Neural cell (in vitro differentiated cells): Measurements from ENCODE around the gene LBH. TPM values are rescaled to one million over a fixed set of nuclear protein-coding genes. Genes with fewer than 3 reads are reported as not detected.

Experiments
- H2AFZ ChIP-seq: fragments of 200-600, 300-800 bp; sonication (generic), shearing (Covaris generic); 2 replicates; pipeline ENCODE4 v1.6.0; 2014; ENCODE audit warnings: low read depth, mild to moderate bottlenecking, antibody characterized with exemption, low read length, moderate library complexity
- H3F3A ChIP-seq: fragments of 200-600 bp; shearing (Covaris generic); 2 replicates; pipeline ENCODE4 v1.6.1; 2016; ENCODE audit warnings: mild to moderate bottlenecking, moderate library complexity, mixed read lengths, antibody characterized with exemption, low read length; ENCODE audit not compliant: insufficient read depth, poor library complexity, severe bottlenecking
- H3K27ac ChIP-seq: fragments of 200-600, 300-800 bp; sonication (generic), shearing (Covaris generic); 2 replicates; pipeline ENCODE4 v1.5.1; 2014; ENCODE audit warnings: mild to moderate bottlenecking, low read length, moderate library complexity
- H3K27me3 ChIP-seq: fragments of 300-800, 200-600 bp; sonication (generic), shearing (Covaris generic); 2 replicates; pipeline ENCODE4 v1.6.0; 2014; ENCODE audit warnings: mild to moderate bottlenecking, low read depth, low read length, moderate library complexity; ENCODE audit not compliant: insufficient read depth
- H3K36me3 ChIP-seq: fragments of 300-800, 200-600 bp; sonication (generic), shearing (Covaris generic); 2 replicates; pipeline ENCODE4 v1.5.1; 2014; ENCODE audit warnings: mild to moderate bottlenecking, antibody characterized with exemption, low read length, moderate library complexity; ENCODE audit not compliant: insufficient read depth
- H3K4me2 ChIP-seq: fragments of 300-800, 200-600 bp; sonication (generic), shearing (Covaris generic); 2 replicates; pipeline ENCODE4 v1.6.0; 2014; ENCODE audit warnings: mild to moderate bottlenecking, low read length
- H3K4me3 ChIP-seq: fragments of 300-800, 200-600 bp; sonication (generic), shearing (Covaris generic); 2 replicates; pipeline ENCODE4 v1.5.1; 2014; ENCODE audit warnings: mild to moderate bottlenecking, low read length, moderate library complexity
- H3K79me2 ChIP-seq: fragments of 200-600 bp; shearing (Covaris generic); replicated peaks from 2 replicates; pipeline ENCODE4 v1.6.0; 2014; ENCODE audit warnings: mild to moderate bottlenecking, low read length, moderate library complexity; ENCODE audit not compliant: insufficient read depth
- H3K9ac ChIP-seq: fragments of 300-800, 200-600 bp; sonication (generic), shearing (Covaris generic); 2 replicates; pipeline ENCODE4 v1.6.1; 2016; ENCODE audit warnings: mild to moderate bottlenecking, low read length, mixed read lengths
- H3K9me2 ChIP-seq: fragments of 200-600 bp; shearing (Covaris generic); 2 replicates; pipeline ENCODE4 v1.6.1; 2016; ENCODE audit warnings: mild to moderate bottlenecking, low read length, mixed read lengths; ENCODE audit not compliant: insufficient read depth
- H3K9me3 ChIP-seq: fragments of 200-600, 300-800 bp; sonication (generic), shearing (Covaris generic); 2 replicates; pipeline ENCODE4 v1.6.1; 2016; ENCODE audit warnings: mild to moderate bottlenecking, mixed run types, low read length, moderate library complexity, mixed read lengths
- H4K20me1 ChIP-seq: fragments of 200-600 bp; shearing (Covaris generic); 2 replicates; pipeline ENCODE4 v1.6.1; 2016; ENCODE audit warnings: mild to moderate bottlenecking, mixed run types; ENCODE audit not compliant: insufficient read depth
- CTCF ChIP-seq: fragments of 450-650 bp; IDR thresholded peaks from 2 replicates; pipeline ENCODE4 v1.5.1; 2014; ENCODE audit warnings: antibody characterized with exemption, mild to moderate bottlenecking, moderate library complexity; ENCODE audit not compliant: poor library complexity, severe bottlenecking
- EP300 ChIP-seq: fragments of 450-650 bp; conservative IDR thresholded peaks from 2 replicates; pipeline ENCODE4 v1.6.1; 2014; ENCODE audit warnings: antibody characterized with exemption, mild to moderate bottlenecking, moderate library complexity; ENCODE audit not compliant: poor library complexity, severe bottlenecking
- EZH2 ChIP-seq: fragments of 200-600, 300-800 bp; shearing (Covaris generic), sonication (generic); IDR thresholded peaks from 2 replicates; pipeline ENCODE4 v1.6.1; 2014; ENCODE audit warnings: antibody characterized with exemption, low read length, borderline replicate concordance, mild to moderate bottlenecking; ENCODE audit not compliant: insufficient read depth, poor library complexity, severe bottlenecking
- MXI1 ChIP-seq: fragments of 450-650 bp; conservative IDR thresholded peaks from 2 replicates; pipeline ENCODE4 v1.6.1; 2014; ENCODE audit warnings: antibody characterized with exemption, mild to moderate bottlenecking; ENCODE audit not compliant: poor library complexity, severe bottlenecking
- POLR2AphosphoS5 ChIP-seq: IDR thresholded peaks from 2 replicates; pipeline ENCODE4 v1.6.1; 2012
- RAD21 ChIP-seq: fragments of 450-650 bp; conservative IDR thresholded peaks from 2 replicates; pipeline ENCODE4 v1.6.1; 2014; ENCODE audit warnings: antibody characterized with exemption, mild to moderate bottlenecking, moderate library complexity
- REST ChIP-seq: IDR thresholded peaks from 2 replicates; pipeline ENCODE4 v1.6.1; 2012; ENCODE audit warnings: borderline replicate concordance
- SMC3 ChIP-seq: fragments of 450-650 bp; conservative IDR thresholded peaks from 2 replicates; pipeline ENCODE4 v1.6.1; 2014; ENCODE audit warnings: antibody characterized with exemption, mild to moderate bottlenecking, moderate library complexity; ENCODE audit not compliant: poor library complexity
- TAF1 ChIP-seq: IDR thresholded peaks from 2 replicates; pipeline ENCODE4 v1.6.1; 2012; ENCODE audit warnings: low read depth
- polyA plus RNA-seq: library from polyadenylated mRNA; depleted of rRNA; stranded (reverse); fragments of >200 nt; gene quantifications from 2 replicates; pipeline ENCODE4 v1.2.3, GENCODE V29; 2014

LBH gene
- polyA plus RNA-seq, 1 donor from 2014 or later = 345 TPM

- no peaks in the 10 kb centered on the region for H3K36me3 ChIP-seq
- H3K9ac ChIP-seq = no peak overlapping the region
- no peaks in the 10 kb centered on the region for H3K27me3 ChIP-seq
- H3K27ac ChIP-seq = no peak overlapping the region
- H3K9me3 ChIP-seq = no peaks in the 10 kb centered on the region
- H3K79me2 ChIP-seq = no peaks in the 10 kb centered on the region
- no peaks in the 10 kb centered on the region for H3K9me2 ChIP-seq
- H3K4me2 ChIP-seq = no peak overlapping the region
- TF ChIP-seq RAD21 (no peak), TAF1 (no peak), MXI1 (no peak), CTCF (no peak), EP300 (no peak), SMC3 (no peak), REST (no peak), EZH2 (no peak), POLR2AphosphoS5 (no peak)
- H3K4me3 ChIP-seq = no peak overlapping the region
- no peaks in the 10 kb centered on the region for H3F3A ChIP-seq
- no peak overlapping the region for H2AFZ ChIP-seq
- no peaks in the 10 kb centered on the region for H4K20me1 ChIP-seq
These were observed 41.0 kb downstream of the LBH start for GRCh38 chr2:30272286-30272685.

- TF ChIP-seq TAF1 (no peak), MXI1 (no peak), SMC3 (no peak), POLR2AphosphoS5 (no peak), EZH2 (no peak), RAD21 (no peak), EP300 (no peak), REST (no peak), CTCF (no peak)
- no peaks in the 10 kb centered on the region for H3K79me2 ChIP-seq
- no peaks in the 10 kb centered on the region for H3F3A ChIP-seq
- H3K4me2 ChIP-seq = no peak overlapping the region
- H3K4me3 ChIP-seq = no peak overlapping the region
- H3K9me2 ChIP-seq = no peaks in the 10 kb centered on the region
- H3K9me3 ChIP-seq = no peaks in the 10 kb centered on the region
- H4K20me1 ChIP-seq = no peaks in the 10 kb centered on the region
- no peak overlapping the region for H3K9ac ChIP-seq
- H2AFZ ChIP-seq = no peak overlapping the region
- no peak overlapping the region for H3K27ac ChIP-seq
- no peaks in the 10 kb centered on the region for H3K27me3 ChIP-seq
- H3K36me3 ChIP-seq = no peaks in the 10 kb centered on the region
These were observed 41.6 kb downstream of the LBH start for GRCh38 chr2:30272761-30273573.
